H1 (cell line): ENCODE results near the gene MTAP. TPM values are rescaled to one million over a fixed set of nuclear protein-coding genes. Genes with fewer than 3 reads are reported as not detected.

Experiments
- BCL11A ChIP-seq, 2 experiments: IDR thresholded peaks; one replicate each; pipeline ENCODE4 v1.6.1; 2011; ENCODE audit warnings: low read depth in 2 of 2, low read length in 2 of 2, mild to moderate bottlenecking in 2 of 2
- CHD2 ChIP-seq: IDR thresholded peaks from 2 replicates; pipeline ENCODE4 v1.6.1; 2012; ENCODE audit warnings: low read length, improper control_type of control experiment
- JUND ChIP-seq: IDR thresholded peaks from 2 replicates; pipeline ENCODE4 v1.6.1; 2011; ENCODE audit warnings: mild to moderate bottlenecking, improper control_type of control experiment, low read length
- MAX ChIP-seq: IDR thresholded peaks from 2 replicates; pipeline ENCODE4 v1.6.1; 2012; ENCODE audit warnings: inconsistent platforms
- POLR2A ChIP-seq, 2 experiments: IDR thresholded peaks; 1 replicate in 1 of 2; 2 replicates in 1 of 2; pipeline ENCODE4 v1.6.1; 2011; ENCODE audit warnings: low read depth in 2 of 2, low read length in 2 of 2, mild to moderate bottlenecking in 2 of 2; ENCODE audit errors: control extremely low read depth in 1 of 2
- RXRA ChIP-seq: IDR thresholded peaks from 2 replicates; pipeline ENCODE4 v1.6.1; 2011; ENCODE audit warnings: low read depth, mild to moderate bottlenecking, low read length, moderate library complexity; ENCODE audit not compliant: insufficient read depth
- polyA plus RNA-seq, 7 experiments: library from polyadenylated mRNA; depleted of rRNA in 3 of 7; stranded (reverse) in 5 of 7; unstranded in 2 of 7; fragments of >200 nt in 5 of 7; fragments of 200-250 nt in 2 of 7; gene quantifications; 1 replicate in 5 of 7; 2 replicates in 1 of 7; 4 replicates in 1 of 7; pipeline versions ENCODE4 v1.2.1 to v1.2.3, GENCODE V29; 2011 to 2013; ENCODE audit warnings: missing spikeins in 2 of 7, mixed read lengths in 2 of 7
- total RNA-seq: library from RNA; stranded (reverse); fragmentation: NEBNext Ultra II Directional; extraction: Animal tissue kit (Norgen Biotek cat#: 25700); gene quantifications from 2 replicates; pipeline ENCODE4 v1.2.1, GENCODE V29; 2021

The MTAP gene
- total and polyA plus RNA-seq, 2 of the 8 experiments (the other 6 are each of a cell fraction or from before 2014, with no cell fraction given), result 16.4 to 100 TPM

- TF ChIP-seq RXRA (no peak), POLR2A (IDR thresholded peaks at IDR 0.05; ENCODE audit: control extremely low read depth in 1 of 2, low read depth in 2 of 2, low read length in 2 of 2) (no peak), MAX (no peak), JUND (no peak), CHD2 (no peak), BCL11A (IDR thresholded peaks at IDR 0.05; ENCODE audit: low read depth in 2 of 2, low read length in 2 of 2) (no peak)
- TF ChIP-seq, all 59 proteins: peak for 0
Measured at GRCh38 chr9:21837501-21837900, 35.1 kb downstream of the MTAP start (continued).
